Lower lobe of right lung (tissue), 2 donors: ENCODE measurements around the gene SLC38A9. TPM values are rescaled to one million over a fixed set of nuclear protein-coding genes. Genes with fewer than 3 reads are reported as not detected.

Source experiments
- ATAC-seq, 2 donors: fragments of 200-7000 bp; cut with Tn5 transposase; one replicate each; pipeline ENCODE4 v1.9.1; 2020 to 2022; ENCODE audit warnings: mild to moderate bottlenecking in 2 of 2, moderate library complexity in 2 of 2
- DNase-seq: peaks from one replicate; pipeline ENCODE4 v3.0.0-alpha.2; 2020
- H3K27ac ChIP-seq: fragments of 200-600 bp; one replicate; pipeline ENCODE4 v1.8.0; 2022
- H3K27me3 ChIP-seq: fragments of 200-600 bp; one replicate; pipeline ENCODE4 v1.8.0; 2022; ENCODE audit warnings: low read depth
- H3K36me3 ChIP-seq: fragments of 200-600 bp; one replicate; pipeline ENCODE4 v1.8.0; 2022; ENCODE audit warnings: mild to moderate bottlenecking
- H3K4me1 ChIP-seq: fragments of 200-600 bp; one replicate; pipeline ENCODE4 v1.8.0; 2022
- H3K4me3 ChIP-seq: fragments of 200-600 bp; one replicate; pipeline ENCODE4 v1.8.0; 2022; ENCODE audit warnings: mild to moderate bottlenecking
- H3K9me3 ChIP-seq: fragments of 200-600 bp; one replicate; pipeline ENCODE4 v1.8.0; 2022
- CTCF ChIP-seq: fragments of 200-600 bp; IDR thresholded peaks from one replicate; pipeline ENCODE4 v1.8.0; 2022; ENCODE audit warnings: antibody characterized with exemption, mild to moderate bottlenecking
- intact Hi-C: fragments of 100-400 bp; cut with DNase I; formaldehyde crosslinking; loops from one replicate; pipeline ENCODE4 v1.11.0; 2022
- total RNA-seq: library from RNA; stranded (reverse); fragmentation: NEBNext Ultra II Directional; extraction: Animal tissue kit (Norgen Biotek cat#: 25700); gene quantifications from one replicate; pipeline ENCODE4 v1.2.1, GENCODE V29; 2021
- donor health status: DM: no; HTN: yes; CAD: no; lungs with severe emphysema.

The SLC38A9 gene
- total RNA-seq, 1 donor from 2014 or later = 23.8 TPM

- peaks cover 36% of the 10 kb centered on the region for H3K4me1 ChIP-seq
- no peaks in the 10 kb centered on the region for H3K27me3 ChIP-seq
- H3K9me3 ChIP-seq = no peaks in the 10 kb centered on the region
- H3K4me3 ChIP-seq = no peak overlapping the region
- H3K27ac ChIP-seq = no peak overlapping the region
- DNase-seq (no peak), ATAC-seq (no peak)
- no peaks in the 10 kb centered on the region for H3K36me3 ChIP-seq
- TF ChIP-seq CTCF = no peak
- intact Hi-C loops = no loop called here
These were observed 133.4 kb downstream of the SLC38A9 start for GRCh38 chr5:55578771-55579170.

DNA sequence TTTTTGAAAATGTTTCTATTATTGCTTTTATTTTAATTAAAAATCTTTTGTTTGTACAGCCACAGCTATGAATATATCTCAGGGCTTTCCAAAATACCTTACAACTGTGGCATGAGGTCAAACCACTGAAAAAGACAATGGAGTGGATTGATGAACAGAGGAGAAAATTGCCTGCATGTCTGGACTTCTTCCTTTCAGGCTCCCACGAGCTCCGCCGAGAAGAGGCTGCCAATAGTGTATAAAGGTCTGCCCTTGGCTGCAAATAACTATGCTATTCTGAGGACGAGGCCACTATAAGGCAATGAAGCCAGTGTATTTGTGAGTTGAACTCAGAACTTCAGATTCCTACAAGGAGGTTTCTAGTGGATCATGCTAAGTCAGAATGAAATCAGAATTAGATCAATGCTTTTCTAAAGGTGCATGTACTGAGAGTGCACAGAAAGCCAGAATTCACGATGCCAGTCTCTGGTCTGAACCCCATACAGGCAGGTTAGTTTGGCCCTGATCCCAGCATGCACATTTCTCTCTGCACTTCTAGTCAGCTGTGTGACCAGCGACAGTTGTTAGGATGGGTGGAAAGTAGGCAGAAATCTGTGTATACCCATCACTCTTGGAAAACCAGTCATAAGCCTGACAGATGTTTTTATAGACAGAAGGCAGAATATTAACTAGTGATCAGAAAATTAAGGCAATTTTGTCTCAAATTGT is 134.6 kb downstream of the SLC38A9 start:
- Histone ChIP-seq H3K36me3 (no peaks in the 10 kb centered on the region), H3K27me3 (no peaks in the 10 kb centered on the region), H3K9me3 (no peaks in the 10 kb centered on the region), H3K4me1 (peaks cover 36% of the 10 kb centered on the region), H3K27ac (no peak overlapping the region), H3K4me3 (no peak overlapping the region)
- TF ChIP-seq CTCF = no peak
- intact Hi-C loops = no loop called here
- ATAC-seq (no peak), DNase-seq (no peak)

DNA sequence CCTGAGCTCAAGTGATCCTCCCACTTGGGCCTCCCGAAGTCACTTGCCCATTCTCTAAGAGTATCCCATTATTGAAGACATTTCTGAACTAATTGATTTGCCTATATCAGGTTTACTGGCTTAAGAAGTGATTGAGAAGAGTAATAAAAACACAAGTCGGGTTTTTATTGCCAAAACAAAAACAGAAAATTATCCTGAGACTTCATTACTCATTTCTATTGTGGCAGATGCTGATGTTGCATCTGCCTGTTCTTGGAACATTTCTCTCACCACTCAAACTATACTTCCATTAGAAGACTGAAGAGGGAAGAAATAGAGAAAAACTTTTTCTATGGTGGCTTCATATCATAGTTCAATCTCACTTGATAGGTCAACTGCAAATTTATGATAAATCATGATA is 135.5 kb downstream of the SLC38A9 start:
- no peak for ATAC-seq
- no peak for TF ChIP-seq CTCF
- DNase-seq = no peak
- H3K4me3 ChIP-seq = no peak overlapping the region
- no peaks in the 10 kb centered on the region for H3K9me3 ChIP-seq
- H3K27me3 ChIP-seq = no peaks in the 10 kb centered on the region
- no peaks in the 10 kb centered on the region for H3K36me3 ChIP-seq
- intact Hi-C loops = no loop called here
- peaks cover 36% of the 10 kb centered on the region for H3K4me1 ChIP-seq
- H3K27ac ChIP-seq = no peak overlapping the region

Other genes starting within 250 kb of the SLC38A9 start
- 48.1 TPM for gene PLPP1, start 177.4 kb downstream of the SLC38A9 start, total RNA-seq
- not detected for gene DDX4, start 25.7 kb upstream of the SLC38A9 start, total RNA-seq
- not detected for gene IL31RA, start 139.0 kb upstream of the SLC38A9 start, total RNA-seq